Measurements from ENCODE around the gene NAXD.

DNA sequence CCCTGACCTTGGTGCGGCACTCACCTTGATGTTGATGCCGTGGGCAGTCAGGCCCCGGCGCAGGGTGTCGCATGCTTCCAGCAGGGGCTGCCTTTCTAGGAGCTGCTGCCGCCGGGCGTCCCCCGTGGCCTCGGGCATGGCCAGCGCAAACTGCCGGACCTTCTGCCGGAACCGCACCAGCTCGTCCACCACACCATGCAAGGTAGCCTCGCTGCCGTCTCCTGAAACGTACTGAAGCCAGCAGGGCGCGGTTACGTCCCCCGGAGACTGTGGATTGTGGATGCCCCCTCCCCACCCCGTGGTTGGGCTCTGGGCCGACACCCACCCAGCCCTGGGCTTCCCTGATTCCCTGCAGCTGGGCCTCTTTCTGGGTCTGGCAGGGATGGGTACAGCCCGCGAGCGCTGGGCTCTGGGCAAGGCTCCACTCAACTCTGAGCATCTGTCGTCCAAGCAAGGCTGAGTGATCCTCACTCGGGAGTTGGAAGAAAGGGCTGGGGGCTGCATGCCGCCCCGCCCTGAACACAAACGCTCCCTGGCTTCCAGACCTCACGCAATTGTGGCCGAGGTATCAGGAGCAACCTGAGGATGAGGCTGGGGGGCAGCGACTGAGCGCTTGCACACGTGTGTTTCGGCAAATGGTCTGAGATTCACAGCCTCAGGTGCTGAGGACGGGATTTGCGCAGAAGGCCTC is 27.1 kb downstream of the NAXD start:
- TF ChIP-seq, protein P1, sequence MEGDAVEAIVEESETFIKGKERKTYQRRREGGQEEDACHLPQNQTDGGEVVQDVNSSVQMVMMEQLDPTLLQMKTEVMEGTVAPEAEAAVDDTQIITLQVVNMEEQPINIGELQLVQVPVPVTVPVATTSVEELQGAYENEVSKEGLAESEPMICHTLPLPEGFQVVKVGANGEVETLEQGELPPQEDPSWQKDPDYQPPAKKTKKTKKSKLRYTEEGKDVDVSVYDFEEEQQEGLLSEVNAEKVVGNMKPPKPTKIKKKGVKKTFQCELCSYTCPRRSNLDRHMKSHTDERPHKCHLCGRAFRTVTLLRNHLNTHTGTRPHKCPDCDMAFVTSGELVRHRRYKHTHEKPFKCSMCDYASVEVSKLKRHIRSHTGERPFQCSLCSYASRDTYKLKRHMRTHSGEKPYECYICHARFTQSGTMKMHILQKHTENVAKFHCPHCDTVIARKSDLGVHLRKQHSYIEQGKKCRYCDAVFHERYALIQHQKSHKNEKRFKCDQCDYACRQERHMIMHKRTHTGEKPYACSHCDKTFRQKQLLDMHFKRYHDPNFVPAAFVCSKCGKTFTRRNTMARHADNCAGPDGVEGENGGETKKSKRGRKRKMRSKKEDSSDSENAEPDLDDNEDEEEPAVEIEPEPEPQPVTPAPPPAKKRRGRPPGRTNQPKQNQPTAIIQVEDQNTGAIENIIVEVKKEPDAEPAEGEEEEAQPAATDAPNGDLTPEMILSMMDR (IDR thresholded peaks at IDR 0.05) = no peak
- TF ChIP-seq EP300 (IDR thresholded peaks at IDR 0.05) = no peak
- TF ChIP-seq POLR2A (IDR thresholded peaks at IDR 0.05) = no peak
- TF ChIP-seq POLR2AphosphoS5 (IDR thresholded peaks at IDR 0.05) = no peak

Measured in gastroesophageal sphincter (tissue), 3 donors.